OCI-LY7 (cell line): ENCODE data around the gene NEB.

Source experiments
- CTCF ChIP-seq: fragments of 200-600 bp; sonication (generic); conservative IDR thresholded peaks from 2 replicates; pipeline ENCODE4 v1.5.1; 2014; ENCODE audit warnings: mild to moderate bottlenecking, antibody characterized with exemption, low read length, moderate library complexity, mixed read lengths
- EZH2phosphoT487 ChIP-seq: fragments of 200-600 bp; sonication (generic); IDR thresholded peaks from 2 replicates; pipeline ENCODE4 v1.6.1; 2018; ENCODE audit warnings: low read depth, borderline replicate concordance, mild to moderate bottlenecking, mixed run types, antibody characterized with exemption, low read length, moderate library complexity, mixed read lengths

- TF ChIP-seq CTCF (no peak), EZH2phosphoT487 (no peak)
Measured at GRCh38 chr2:151551556-151551955, 182.7 kb downstream of the NEB start.
